ENCODE measurements around the gene ADGRB3.

DNA sequence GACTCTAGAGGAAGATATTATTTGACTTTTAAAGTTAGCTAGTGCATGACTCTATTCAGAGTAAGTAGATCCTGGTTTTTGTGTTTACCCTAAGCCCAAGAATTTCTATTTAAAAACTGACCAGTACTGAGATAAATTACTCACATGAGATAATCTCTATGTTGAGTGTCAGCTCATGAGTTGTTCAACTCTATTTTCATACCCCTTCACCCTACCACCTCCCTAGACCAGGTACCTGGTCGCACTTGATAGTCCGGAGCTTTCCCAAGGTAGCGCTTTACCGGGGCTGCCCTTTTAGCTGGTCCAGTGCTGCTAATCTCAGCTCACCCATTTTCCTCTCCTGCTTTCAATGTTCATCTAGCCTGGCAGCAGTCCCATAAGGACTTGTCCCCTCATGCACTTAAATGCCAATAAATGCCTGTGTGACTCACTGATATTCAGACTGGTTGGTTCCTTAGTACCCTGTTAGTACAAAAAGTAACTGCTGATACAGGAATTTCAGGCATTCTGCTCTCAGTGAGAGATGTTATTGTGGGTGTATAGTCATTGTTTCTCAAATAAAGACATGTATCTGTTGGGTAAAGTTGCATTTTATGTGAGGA, 503.9 kb downstream of the ADGRB3 start:
- TF ChIP-seq, protein P1, sequence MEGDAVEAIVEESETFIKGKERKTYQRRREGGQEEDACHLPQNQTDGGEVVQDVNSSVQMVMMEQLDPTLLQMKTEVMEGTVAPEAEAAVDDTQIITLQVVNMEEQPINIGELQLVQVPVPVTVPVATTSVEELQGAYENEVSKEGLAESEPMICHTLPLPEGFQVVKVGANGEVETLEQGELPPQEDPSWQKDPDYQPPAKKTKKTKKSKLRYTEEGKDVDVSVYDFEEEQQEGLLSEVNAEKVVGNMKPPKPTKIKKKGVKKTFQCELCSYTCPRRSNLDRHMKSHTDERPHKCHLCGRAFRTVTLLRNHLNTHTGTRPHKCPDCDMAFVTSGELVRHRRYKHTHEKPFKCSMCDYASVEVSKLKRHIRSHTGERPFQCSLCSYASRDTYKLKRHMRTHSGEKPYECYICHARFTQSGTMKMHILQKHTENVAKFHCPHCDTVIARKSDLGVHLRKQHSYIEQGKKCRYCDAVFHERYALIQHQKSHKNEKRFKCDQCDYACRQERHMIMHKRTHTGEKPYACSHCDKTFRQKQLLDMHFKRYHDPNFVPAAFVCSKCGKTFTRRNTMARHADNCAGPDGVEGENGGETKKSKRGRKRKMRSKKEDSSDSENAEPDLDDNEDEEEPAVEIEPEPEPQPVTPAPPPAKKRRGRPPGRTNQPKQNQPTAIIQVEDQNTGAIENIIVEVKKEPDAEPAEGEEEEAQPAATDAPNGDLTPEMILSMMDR (IDR thresholded peaks at IDR 0.05; ENCODE audit: extremely low read depth in 1 of 2, insufficient read depth in 1 of 2, low read depth in 1 of 2, low read length in 2 of 2): no peak
- TF ChIP-seq POLR2A (IDR thresholded peaks at IDR 0.05; ENCODE audit: low read depth, low read length) (no peak), MYC (IDR thresholded peaks at IDR 0.05; ENCODE audit: low read depth, low read length) (no peak), EZH2 (IDR thresholded peaks at IDR 0.05; ENCODE audit: borderline replicate concordance, low read depth, low read length, severe bottlenecking) (no peak), JUN (IDR thresholded peaks at IDR 0.05; ENCODE audit: borderline replicate concordance, insufficient read depth, insufficient read length, low read depth) (no peak)
- TF ChIP-seq, protein P2, sequence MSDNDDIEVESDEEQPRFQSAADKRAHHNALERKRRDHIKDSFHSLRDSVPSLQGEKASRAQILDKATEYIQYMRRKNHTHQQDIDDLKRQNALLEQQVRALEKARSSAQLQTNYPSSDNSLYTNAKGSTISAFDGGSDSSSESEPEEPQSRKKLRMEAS (IDR thresholded peaks at IDR 0.05; ENCODE audit: insufficient read depth, insufficient read length): no peak
